ENCODE results near the gene CHST9.
"Not testable (repeated sequence)": the region's sequence is repeated elsewhere in the genome, so short reads cannot be mapped to it uniquely, and the experiment has no call there.

Gene CHST9

DNA sequence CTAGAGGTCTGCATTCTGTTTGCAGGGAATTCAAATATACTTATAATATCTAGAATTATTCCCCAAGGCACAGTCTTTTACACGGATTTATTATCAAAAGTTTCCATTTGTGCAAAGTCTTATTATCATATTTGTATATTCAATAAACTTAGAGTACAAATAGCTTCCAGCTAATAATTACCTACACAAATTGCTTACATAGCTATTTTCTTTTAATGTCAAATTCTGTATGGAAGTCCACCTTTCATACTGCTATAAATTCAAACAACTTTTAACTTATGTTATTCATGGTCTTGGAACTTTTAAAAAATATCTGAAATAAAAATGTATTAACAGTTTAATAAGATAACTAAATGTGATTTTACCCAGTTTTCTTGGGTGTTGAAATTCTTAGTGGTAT, 13.1 kb downstream of the CHST9 start:
- DNase-seq (ENCODE audit: low spot score): no peak

DNA sequence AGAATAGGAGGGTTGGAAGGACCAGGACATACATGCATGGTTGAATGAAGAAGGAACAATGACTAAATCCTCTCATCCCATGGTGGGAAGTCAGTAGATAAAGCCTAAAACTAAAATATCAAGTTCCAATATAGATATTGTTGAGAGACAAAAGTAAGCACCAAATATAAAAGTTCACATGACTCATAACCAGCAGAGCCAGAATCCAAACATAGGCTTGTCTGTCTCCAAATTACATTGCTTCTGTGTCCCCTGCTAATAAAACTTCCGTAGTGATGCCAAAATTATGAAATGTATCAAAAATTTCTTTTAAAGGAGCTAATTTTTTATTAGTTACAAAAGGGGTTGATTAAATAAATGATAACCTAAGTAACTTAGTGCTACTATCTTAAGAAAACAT, 19.7 kb downstream of the CHST9 start:
- DNase-seq (ENCODE audit: low spot score): no peak

DNA sequence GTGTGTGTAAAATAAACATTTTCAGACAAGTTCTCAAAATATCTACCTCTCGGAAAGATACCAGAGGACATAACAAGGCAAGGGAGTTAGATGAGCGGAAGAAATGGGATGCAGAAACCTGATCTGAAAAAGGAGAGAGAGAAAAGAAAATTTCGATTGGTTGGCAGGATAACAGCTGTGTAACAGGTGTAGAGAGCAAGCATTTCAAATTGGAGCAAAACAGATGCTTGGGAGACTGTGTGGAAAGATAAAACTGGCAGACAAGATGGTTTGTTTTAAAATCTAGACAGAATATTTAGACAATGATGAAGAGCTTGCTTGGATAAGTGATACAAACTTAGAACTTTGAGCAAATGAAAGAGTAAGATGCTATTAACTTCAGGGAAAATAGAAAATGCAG, 20.2 kb downstream of the CHST9 start:
- DNase-seq (ENCODE audit: low spot score): no peak

DNA sequence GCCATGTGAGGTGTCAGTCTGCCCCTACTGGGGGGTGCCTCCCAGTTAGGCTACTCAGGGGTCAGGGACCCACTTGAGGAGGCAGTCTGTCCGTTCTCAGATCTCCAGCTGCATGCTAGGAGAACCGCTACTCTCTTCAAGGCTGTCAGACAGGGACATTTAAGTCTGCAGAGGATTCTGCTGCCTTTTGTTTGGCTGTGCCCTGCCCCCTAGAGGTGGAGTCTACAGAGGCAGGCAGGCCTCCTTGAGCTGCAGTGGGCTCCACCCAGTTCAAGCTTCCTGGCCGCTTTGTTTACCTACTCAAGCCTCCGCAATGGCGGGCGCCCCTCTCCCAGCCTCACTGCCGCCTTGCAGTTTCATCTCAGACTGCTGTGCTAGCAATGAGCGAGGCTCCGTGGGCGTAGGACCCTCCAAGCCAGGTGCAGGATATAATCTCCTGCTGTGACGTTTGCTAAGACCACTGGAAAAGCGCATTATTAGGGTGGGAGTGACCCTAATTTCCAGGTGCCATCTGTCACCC, 21.9 kb downstream of the CHST9 start:
- not testable (repeated sequence) for DNase-seq (ENCODE audit: low spot score)

DNA sequence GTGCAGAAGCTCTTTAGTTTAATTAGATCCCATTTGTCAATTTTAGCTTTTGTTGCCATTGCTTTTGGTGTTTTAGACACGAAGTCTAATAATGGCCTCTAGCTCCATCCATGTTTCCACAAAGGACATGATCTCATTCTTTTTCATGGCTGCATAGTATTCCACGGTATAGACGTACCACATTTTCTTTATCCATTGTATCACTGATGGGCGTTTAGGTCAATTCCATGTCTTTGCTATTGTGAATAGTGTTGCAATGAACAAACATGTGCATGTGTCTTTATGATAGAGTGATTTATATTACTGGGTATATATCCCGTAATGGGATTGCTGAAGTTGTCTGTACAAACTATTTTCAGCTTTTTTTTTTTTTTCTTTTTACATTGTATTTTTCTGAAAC, 35.9 kb downstream of the CHST9 start:
- DNase-seq (ENCODE audit: low spot score): not testable (repeated sequence)

DNA sequence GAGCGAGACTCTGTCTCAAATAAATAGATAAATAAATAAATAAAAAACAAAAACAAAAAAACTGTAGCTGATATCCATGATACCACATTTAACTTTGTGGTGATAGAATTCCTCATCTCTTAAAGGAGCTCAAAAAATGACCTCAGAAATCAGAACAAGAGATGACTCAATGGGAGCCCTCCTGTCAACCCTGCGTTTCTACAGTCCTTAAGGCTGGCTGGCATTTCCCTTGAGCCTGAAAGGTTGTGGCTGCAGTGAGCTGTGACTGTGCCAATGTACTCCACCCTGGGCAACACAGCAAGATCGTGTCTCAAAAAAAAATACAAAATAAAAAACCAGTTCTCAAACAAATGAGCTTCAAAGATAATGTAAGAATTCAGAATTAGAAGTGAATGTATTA, 40.4 kb downstream of the CHST9 start:
- no peak for DNase-seq (ENCODE audit: low spot score)

DNA sequence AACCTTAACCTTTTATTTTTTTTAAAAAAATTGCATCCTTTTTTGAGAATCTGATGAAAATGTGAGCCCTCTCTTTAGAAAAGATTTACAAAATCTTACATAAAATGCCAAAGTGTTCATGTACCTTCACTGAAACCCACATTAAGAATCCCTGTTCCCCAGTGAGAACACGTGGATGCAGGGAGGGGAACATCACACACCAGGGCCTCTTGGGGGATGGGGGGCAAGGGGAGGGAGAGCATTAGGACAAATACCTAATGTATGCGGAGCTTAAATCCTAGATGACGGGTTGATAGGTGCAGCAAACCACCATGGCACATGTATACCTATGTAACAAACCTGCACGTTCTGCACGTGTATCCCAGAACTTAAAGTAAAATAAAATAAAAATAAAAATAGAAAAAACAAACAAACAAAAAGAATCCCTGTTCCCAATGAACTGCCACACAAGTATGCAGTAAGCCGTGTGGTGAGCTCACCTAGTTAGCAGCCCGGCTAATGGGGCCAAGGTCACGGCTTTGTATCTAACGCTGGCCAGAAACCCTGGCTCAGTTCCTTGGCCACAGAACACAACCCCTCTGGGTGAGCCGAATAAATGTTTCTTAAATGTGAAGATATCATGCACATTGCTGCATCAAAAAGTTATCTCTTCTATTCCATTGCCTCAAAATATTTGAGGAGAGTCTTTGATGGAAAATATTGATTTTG, 41.4 kb downstream of the CHST9 start:
- no peak for DNase-seq (ENCODE audit: low spot score)

DNA sequence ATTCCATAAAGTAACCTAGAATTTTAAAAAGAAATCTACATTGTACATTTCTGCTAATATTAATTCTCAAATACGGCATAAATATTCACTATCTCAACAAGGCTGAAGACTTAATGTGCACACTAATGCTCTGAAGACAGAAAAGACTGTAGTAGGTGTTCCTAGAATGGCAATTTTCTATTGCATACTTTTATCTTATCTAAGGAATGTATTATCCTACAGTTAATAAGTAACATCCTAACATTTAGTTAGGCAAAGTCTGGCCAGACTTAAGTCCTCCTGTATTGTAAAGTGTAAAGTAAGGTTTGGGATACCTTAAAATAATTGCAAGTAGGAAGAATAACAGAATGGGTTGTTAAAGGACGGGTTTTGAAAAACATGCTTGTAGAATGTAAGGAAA, 42.2 kb downstream of the CHST9 start:
- DNase-seq (ENCODE audit: low spot score): no peak

DNA sequence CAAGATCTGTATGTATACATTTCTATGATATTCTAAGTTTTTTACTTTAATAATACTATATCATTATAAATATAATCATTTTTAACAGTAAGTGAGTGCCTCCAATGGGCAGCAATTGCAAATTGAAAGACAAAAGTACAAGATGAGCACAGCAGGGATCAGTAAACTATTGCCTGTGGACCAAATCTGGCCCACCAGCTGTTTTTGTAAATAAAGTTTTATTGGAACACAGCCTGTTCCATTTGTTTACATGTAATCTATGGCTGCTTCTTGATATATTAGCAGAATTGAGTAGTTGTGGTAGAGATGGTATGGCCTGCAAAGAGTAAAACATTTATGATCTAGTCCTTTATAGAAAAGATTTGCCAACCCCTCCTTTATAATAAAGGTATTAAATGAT, 43.2 kb downstream of the CHST9 start:
- no peak for DNase-seq (ENCODE audit: low spot score)

DNA sequence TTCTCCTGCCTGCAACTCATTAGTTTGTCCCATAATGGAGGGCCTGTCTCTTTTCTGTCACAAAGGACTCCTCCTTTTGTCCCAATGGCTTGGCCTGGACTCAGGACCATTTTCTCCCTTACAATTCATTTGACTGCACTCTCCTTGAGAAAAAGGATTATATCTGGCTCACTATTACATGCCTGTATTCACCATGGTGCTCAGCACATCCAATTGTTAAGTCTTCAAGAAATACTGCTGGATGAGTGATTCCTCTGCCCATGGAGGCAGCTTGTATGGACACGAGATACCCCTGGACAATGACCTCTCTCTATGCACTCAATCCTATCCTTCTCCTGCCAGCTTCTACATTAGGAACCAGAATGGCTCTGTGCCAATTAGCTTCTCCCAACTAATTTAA, 47.0 kb downstream of the CHST9 start:
- no peak for DNase-seq (ENCODE audit: low spot score)

DNA sequence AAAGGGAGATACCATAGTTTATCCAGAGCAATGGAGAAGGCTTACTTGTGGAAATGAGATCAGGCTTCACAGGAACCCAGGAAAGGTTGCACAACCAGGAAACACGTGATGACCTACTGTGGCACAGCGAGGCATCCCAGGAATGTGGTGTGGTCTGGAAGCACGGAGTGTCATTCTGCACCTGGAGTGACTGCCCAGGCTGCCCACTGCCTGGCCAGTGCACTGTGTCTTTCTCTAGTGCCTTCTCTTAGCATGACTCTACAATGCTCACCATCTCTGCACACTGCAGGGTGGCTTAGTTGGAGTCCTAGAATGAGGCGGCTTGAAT, 48.9 kb downstream of the CHST9 start:
- no peak for DNase-seq (ENCODE audit: low spot score)

DNA sequence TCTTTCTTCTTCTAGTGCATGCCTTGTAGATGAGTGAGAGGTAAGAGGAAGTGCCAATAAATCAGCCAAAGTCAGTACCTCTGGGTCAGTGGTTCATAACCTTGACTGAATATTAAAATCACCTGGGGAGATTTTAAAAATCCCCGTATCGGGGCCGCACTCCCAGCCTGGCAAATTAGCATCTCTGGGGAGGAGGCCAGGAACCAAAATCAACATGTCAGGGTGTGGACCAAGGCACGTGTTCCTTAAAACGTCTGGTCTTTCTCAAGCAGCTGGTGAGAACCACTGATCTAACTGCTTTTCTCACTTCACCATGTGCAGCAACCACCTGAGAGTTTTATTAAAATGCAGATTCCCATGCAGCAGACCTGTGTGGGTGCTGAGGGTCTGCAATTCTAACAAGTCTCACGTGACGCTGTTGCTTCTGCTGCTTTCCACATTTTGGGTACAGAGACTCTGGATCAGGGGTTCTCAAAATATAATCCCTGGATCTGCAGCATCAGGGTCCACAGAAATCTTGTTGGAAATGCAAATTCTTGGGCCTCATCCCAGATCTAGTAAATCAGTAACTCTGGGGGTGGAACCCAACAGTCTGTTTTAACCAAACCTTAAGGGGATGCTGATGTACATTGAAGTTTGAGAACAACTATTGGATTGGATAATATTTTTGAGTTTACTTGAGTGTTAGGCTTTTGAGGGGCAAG, 49.5 kb downstream of the CHST9 start:
- DNase-seq (ENCODE audit: low spot score): no peak

DNA sequence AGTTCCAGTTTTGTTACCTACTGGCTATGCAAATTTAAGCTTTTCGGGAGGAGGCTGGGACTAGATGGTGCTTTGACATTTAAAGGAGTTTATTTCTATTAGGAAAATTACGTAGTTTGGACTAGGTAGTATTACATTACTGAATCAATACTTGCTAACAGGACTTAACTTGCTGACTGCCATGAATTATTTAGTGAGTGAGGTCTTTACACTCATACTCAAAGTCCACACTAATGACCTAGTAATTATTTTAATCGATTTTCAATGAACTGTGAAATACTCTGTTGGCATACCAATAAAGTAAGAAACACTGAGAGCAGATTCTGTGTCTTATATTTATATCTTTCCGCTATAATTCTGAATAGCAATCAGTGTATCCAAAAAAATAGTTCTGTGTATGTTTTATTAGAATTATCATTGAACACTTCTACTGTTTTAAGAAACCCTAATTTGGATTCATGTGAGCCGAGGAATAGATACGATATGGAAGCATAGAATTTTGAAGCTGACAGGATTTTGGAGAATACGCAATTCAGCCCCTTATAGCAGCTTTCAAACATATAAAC, 55.0 kb downstream of the CHST9 start:
- no peak for DNase-seq (ENCODE audit: low spot score)

DNA sequence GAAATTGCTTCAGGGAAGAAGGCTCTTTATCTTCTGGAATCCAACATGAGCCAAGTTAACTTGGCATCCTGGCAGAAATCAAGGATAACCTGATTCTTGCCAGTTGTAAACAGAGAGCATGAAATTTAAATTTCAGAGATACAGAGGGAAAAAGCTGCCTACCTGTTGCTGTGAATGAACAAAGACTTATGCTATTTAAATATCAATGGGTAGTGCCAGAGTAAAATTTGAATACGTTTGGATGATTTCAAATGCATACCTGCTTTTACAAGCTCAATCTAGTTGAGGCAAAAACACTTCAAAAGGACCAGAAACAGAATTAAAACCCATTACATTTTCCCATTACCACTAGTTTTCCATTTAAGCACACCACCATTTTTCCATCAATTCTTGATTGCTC, 60.9 kb downstream of the CHST9 start:
- no peak for DNase-seq (ENCODE audit: low spot score)

DNA sequence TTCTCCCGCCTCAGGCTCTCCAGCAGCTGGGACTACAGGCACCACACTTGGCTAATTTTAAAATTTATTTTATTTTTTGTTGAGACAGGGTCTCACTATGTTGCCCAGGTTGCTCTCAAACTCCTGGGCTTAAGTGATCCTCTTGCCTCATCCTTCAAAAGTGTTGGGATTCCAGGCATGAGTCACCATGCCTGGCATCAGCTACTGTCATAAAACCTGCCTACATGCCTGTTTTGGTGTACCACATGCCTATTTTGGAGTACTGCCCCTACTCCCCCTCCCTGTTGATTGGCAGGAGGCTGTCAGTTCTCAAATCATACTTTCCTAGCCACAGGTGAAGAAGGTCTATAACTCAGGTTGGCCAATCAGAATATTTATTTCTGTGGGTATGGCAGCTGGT, 64.0 kb downstream of the CHST9 start:
- DNase-seq (ENCODE audit: low spot score): no peak

DNA sequence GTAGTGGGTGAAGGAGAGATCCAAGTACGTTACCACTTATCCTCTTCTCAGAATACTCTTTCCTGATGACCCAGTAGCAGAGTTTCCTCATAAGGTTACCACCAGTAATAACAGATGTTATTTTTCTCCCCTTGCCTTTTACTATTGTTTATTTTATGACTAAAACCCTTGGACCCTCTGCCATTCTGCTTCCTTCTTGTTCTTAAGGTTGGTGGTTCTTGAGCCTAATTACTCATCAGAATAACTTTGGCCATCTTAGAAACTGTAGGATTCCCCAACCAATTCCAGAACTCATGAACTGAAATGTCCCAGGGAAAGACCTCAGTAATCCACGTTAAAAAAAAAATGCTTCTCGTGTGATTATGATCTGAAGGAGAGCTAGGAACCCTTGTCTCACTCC, 64.9 kb downstream of the CHST9 start:
- no peak for DNase-seq (ENCODE audit: low spot score)

DNA sequence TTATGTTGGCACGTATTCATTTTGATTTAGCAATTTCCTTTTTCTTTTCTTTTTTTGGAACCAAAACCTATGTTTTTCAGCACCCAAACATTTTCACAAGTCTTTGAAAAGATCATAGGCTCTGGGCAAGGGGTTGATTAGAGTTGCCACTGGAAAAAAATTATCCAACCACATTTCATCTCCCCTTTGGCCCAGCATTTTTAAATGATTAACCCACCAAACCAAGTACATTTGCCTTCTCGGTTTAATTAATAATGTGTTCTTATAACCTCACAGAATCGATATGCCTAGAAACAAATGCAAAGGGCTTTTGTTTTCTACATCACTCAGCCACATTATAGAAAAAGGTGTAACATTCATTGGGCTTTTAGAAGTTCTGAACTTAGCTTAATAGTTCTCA, 66.1 kb downstream of the CHST9 start:
- no peak for DNase-seq (ENCODE audit: low spot score)

DNA sequence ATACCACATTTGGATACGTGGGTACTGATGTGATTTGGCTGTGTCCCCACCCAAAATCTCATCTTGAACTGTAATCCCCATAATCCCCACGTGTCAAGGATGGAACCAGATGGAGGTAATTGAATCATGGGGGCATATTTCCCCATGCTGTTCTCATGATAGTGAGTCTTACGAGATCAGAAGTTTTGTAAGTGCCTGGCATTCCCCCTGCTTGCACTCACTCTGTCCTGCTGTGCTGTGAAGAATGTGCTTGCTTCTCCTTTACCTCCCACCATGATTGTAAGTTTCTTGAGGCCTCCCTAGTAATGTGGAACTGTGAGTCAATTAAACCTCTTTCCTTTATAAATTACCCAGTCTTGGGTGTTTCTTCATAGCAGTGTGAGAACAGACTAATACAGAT, 70.3 kb downstream of the CHST9 start:
- no peak for DNase-seq (ENCODE audit: low spot score)

DNA sequence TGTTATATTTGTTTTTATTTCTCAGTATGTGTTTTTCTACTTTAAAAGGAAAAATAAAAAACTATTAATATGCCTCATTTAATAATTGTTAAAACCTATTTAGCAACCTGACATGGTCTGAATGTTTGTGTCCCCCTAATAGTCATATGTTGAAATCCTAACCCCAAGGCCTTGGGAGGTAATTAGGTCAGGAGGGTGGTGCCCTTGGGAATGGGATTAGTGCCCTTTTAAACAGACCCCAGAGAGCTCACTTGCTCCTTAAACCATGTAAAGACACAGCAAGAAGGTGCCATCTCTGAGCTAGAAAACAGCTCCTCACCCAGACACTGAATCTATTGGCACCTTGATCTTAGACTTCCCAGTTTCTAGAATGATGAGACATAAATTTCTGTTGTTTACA, 71.8 kb downstream of the CHST9 start:
- DNase-seq (ENCODE audit: low spot score): no peak

DNA sequence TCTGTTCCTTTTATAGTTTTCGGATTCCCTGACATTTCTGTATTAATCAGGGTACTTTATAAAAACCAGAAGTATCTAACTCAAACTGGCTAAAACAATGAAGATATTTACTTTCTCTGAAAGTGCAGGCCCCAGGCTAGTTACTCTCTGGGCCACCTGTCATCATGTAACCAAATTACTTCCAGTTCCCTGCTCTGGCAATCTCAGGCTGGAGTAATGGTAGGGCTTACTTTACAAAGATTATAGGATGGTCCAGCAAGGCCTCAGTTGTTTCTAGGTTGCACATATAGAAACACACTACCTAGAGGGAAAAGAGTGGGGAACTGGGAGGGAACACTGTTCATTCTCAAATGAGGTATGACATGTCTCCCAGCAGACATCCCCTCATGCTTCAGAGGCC, 74.8 kb downstream of the CHST9 start:
- no peak for DNase-seq (ENCODE audit: low spot score)

DNA sequence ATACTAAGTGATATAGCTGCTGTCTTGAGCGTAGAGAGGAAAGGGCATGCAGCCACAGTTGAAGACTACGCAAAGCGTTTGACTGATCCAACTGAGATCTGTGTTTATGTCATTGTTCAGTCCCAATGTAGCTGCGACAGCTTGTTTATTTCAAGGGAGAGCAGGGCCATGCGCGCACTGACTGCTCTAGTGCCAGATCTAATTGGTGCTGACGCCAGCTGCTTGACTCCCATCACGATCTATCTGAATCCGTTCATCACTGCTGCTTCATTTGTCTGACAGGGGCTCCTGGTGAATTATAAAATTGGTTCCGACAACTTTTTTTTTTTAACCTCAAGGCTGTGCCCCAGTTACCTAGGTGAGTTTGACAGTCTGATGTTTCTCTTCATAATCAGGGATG, 75.7 kb downstream of the CHST9 start:
- no peak for DNase-seq (ENCODE audit: low spot score)

DNA sequence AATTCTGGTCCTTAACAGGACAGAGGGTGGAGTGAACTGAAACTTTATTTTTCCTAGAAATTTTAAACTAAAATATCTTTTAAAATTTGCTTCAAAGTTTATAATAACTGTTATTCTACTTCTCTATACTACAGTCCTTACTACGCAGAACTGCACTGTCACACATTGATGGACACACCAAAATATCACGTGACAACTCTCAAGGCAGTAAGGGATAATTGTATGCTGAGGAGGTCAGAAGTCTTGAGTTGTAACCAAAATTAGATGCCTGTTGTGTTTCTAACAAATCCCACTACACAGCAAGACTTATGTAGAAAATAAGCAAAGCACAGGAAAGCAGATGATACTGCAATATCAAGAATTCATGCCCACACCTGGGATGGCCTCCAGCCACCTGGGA, 76.3 kb downstream of the CHST9 start:
- no peak for DNase-seq (ENCODE audit: low spot score)

DNA sequence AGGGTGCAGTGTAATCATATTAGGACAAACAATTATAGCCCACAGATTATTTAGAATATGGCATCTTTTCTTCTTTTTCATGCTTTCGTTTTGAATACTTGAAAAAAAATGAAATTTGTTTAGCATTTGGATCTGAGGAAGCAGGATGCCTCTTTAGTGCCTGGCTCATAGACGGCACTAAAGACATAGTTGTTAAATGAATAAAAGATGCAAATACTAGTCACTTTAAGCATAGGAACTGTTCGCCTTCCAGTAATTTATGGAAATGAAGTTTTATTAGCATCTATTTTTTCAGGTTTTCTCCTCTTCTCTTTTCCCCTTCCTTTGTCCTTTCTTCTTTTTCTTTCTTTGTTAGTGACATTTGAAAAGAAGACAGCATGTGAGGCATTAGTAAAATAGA, 80.4 kb downstream of the CHST9 start:
- DNase-seq (ENCODE audit: low spot score): no peak

DNA sequence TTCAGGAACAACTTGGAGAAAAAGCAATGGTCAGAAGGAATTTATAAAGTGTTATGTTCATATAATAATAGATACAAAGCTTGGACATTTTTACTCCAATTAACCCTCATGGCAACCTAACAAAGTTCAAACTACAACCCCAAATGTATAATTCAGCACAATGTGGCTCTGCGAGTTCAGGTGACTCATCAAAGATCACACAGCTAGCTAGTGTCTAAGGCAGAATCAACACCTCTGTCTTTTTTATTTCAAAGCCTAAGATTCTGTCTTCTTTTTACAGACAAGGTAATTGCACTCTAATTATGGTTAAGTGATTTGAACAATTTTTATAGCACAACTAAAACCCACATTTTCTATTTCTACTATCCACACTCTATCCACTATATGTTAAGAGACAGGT, 90.5 kb downstream of the CHST9 start:
- no peak for DNase-seq (ENCODE audit: low spot score)
